Fibroblast of lung (primary cell): Measurements from ENCODE around the gene MGAT3.

Experiments used
- EZH2 ChIP-seq: IDR thresholded peaks from 2 replicates; pipeline ENCODE4 v1.5.1; 2012; ENCODE audit warnings: low read length, control low read depth, mild to moderate bottlenecking; ENCODE audit errors: missing control alignments
- TF ChIP-seq, protein P1 (sequence below), 2 donors: IDR thresholded peaks in 1 of 2; conservative IDR thresholded peaks in 1 of 2; 1 replicate in 1 of 2; 2 replicates in 1 of 2; pipeline ENCODE4 v1.5.1; 2011 to 2012; ENCODE audit warnings: low read length in 2 of 2, control low read depth in 1 of 2, inconsistent platforms in 1 of 2, low read depth in 1 of 2, mild to moderate bottlenecking in 1 of 2

- TF ChIP-seq, protein P1, sequence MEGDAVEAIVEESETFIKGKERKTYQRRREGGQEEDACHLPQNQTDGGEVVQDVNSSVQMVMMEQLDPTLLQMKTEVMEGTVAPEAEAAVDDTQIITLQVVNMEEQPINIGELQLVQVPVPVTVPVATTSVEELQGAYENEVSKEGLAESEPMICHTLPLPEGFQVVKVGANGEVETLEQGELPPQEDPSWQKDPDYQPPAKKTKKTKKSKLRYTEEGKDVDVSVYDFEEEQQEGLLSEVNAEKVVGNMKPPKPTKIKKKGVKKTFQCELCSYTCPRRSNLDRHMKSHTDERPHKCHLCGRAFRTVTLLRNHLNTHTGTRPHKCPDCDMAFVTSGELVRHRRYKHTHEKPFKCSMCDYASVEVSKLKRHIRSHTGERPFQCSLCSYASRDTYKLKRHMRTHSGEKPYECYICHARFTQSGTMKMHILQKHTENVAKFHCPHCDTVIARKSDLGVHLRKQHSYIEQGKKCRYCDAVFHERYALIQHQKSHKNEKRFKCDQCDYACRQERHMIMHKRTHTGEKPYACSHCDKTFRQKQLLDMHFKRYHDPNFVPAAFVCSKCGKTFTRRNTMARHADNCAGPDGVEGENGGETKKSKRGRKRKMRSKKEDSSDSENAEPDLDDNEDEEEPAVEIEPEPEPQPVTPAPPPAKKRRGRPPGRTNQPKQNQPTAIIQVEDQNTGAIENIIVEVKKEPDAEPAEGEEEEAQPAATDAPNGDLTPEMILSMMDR (conservative IDR thresholded peaks at IDR 0.05 in 1 of 2, IDR thresholded peaks at IDR 0.05 in 1 of 2; ENCODE audit: low read depth in 1 of 2, low read length in 2 of 2) = no peak
- TF ChIP-seq EZH2 = no peak
Measured at GRCh38 chr22:39431821-39432251, 25.0 kb upstream of the MGAT3 start.
